ENCODE data around the gene LY6G5C.
"Not testable (repeated sequence)": the region's sequence is repeated elsewhere in the genome, so short reads cannot be mapped to it uniquely, and the experiment has no call there.

The LY6G5C gene

DNA sequence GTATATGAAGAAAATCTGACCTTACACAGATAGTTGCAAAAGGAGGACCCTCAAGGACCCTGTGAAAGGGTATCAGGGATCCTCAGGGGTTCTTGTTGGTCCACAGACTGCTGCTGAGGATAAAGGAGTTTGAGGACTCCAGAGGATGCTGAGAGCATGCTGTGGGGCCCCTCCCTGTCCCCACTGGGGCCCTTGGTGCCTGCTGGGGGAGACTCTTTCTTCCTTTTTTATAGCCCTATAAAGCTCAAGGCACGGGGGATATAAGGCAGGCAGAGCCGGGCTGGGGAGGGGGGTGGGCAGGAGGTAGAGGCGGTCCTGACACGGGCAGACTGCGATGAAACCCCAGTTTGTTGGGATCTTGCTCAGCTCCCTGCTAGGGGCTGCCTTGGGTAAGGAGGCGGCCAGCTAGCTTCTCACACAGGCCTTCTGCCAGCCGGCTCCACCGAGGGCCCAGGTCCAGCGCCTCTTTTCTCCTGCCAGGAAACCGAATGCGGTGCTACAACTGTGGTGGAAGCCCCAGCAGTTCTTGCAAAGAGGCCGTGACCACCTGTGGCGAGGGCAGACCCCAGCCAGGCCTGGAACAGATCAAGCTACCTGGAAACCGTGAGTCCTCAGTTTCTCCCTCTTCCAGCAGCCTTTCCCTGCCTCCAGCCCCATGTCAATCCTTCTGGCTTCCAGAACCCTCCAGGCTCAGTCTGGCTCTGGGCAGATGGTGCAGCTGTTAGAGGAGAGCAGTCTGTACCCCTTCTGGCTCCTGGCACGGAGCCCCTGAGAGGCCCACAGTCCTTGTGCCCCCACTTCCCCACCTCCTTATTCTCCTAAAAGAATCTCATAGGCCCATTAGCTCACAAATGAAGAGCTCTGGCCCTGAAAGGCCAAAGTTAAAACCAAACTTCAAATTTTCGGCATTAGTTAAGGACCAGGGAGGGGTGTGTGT lies 34.4 kb upstream of the LY6G5C start, which contains the start of gene LY6G6D:
TSS of gene LY6G6D (plus strand) at position 327 of the 937 bp plus-strand sequence. CDS start at position 335, 8 bp downstream.
- DNase-seq = no peak

DNA sequence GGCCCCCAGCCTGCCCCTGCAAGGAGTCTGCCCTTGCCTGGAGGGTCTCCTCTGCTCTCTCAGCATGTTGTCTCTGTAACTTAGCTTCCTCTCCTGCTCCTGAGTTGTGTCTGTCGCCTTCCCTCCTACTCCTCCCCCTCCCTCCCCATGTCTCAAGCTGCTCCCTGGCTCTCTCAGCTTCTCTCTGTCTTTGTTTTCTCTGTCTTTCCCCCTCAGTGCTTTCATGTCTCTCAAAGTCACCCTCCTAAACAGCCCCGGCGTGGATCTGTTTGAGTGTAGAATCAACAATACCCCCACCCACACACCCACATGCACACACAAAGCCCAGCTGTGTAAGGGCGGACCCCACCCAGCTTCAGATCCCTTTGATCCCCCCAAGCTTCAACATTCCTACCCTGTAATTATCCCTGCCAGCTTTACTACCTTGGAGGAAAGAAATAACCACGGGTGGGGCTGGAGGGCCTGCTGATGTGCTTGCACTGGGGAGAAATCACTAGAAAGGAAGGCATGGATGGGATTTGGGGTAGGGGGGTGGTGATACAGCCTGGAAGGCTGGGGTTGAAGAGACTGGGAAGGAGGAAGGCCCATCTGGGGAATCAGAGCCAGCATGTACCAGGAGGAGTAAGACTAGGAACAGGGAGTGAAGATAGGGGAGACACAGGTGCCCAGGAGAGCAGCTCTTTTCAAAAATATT lies 33.3 kb upstream of the LY6G5C start:
- DNase-seq = no peak

DNA sequence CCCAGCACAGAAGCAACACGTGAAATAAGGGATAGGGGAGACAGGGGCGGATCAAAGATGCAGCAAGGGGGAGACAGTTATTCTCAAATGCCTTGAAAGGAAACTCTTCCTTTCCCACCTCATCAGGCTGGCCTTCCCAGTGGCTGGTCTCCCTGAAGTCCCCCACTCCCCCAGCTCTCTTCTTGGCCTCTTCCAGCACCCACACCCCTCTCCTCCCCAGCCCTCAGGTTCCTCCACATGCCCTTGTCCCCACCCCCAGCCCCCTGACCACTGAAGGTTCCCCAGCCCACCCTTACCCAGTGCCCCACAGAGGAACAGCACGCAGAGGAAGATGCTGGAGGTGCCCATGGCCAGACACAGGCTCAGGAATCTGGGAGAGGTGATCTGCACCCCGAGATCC lies 32.6 kb upstream of the LY6G5C start:
- DNase-seq = no peak

DNA sequence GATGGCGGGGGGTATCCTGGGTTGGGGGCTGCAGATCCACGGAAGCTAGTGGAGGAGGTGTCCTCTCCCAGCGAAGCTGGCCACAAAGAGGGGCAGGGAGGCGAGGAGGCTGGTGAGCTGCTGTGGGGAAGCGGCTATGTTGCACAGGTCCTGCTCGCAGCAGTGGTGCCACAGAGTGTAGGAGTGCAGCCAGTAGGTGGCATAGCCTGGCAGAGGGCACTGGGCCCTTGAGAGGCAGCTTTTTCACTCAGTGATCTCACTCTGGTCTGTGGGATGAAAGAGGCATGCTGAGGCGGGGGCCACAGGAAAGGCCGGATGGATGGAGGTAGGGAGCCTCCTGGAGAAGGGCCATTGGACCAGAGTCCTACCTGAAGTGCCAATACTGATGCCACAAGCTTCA lies 31.4 kb upstream of the LY6G5C start:
- no peak for DNase-seq

DNA sequence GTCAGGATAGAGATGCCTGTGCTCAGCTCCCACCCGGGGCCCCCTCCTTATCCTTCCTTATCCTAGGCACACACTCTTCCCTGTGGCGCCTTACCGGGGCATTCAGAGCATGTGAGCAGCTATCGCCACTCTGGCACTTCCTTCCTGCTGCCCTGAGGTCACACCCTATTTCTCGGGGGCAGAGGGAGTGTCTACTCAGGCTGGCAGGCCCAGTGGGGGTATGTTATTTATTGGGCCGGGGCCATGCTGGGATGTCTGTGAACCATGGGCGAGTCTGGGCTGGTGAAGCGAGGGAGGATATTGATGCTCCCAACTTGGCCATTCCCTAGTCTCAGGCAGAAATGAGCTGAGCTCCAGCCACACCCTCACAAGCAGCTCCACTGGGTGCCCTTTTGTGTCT lies 30.4 kb upstream of the LY6G5C start:
- DNase-seq = no peak

DNA sequence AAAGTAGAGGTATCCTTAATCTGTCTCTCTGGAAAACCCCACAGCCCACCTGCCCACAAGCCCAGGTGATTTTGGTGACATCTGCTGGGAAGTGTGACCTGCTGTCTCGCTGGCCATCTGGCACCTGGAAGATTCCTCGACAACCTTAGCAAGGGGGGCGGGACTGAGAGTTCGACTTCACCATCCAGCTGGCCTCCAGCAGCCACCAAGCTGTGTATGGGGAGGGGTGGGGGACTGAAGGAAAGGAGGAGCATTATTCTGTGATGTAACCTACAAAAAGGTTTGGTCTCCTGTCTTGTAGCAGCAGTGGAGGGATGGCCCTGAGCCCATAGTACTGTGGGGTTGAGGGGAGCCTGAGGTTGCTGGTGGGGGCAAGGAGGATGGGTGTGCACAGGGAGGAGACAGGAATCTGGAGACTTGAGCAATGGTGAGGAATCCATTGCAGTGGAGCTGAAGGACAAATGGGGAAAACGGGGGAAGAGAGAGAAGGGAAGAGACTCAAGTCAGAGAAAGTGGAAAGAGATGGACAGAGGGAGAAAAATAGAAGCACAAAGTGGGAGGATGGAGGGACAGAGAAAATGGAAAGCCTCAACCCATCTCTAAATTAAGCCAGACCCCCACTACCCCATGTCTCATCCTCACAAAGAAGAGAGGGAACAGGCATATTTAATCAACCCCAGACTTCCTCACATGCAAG lies 29.8 kb upstream of the LY6G5C start:
- no peak for DNase-seq

DNA sequence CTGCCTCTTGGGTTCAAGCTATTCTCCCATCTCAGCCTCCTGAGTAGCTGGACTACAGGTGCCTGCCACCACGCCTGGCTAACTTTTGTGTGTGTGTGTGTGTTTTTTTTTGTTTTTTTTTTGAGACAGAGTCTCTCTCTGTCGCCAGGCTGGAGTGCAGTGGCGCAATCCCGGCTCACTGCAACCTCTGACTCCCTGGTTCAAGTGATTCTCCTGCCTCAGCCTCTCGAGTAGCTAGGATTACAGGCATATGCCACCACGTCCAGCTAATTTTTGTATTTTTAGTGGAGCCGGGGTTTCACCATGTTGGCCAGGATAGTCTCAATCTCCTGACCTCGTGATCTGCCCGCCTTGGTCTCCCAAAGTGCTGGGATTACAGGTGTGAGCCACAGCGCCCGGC lies 28.3 kb upstream of the LY6G5C start:
- DNase-seq = not testable (repeated sequence)

DNA sequence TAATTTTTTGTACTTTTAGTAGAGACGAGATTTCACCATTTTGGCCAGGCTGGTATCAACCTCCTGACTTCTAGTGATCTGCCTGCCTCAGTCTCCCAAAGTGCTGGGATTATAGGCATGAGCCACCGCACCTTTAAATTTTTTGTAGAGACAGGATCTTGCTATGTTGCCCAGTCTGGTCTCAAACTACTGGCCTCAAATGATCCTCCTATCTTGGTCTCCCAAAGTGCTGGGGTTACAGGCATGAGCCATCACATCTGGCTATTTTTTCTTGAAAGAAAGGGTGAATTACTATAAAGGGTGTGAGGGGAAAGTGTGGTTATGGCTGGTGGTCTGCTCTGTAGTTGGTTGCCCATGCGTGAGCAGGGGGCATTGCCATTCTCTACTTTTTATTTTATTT lies 27.4 kb upstream of the LY6G5C start:
- DNase-seq = no peak

DNA sequence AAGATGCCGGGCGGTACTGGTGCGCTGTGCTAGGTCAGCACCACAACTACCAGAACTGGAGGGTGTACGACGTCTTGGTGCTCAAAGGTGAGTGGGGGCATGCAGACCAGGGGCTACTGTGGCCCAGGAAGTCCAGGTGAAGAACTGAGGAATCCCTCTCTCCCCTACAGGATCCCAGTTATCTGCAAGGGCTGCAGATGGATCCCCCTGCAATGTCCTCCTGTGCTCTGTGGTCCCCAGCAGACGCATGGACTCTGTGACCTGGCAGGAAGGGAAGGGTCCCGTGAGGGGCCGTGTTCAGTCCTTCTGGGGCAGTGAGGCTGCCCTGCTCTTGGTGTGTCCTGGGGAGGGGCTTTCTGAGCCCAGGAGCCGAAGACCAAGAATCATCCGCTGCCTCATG lies 26.8 kb upstream of the LY6G5C start:
- DNase-seq = no peak

DNA sequence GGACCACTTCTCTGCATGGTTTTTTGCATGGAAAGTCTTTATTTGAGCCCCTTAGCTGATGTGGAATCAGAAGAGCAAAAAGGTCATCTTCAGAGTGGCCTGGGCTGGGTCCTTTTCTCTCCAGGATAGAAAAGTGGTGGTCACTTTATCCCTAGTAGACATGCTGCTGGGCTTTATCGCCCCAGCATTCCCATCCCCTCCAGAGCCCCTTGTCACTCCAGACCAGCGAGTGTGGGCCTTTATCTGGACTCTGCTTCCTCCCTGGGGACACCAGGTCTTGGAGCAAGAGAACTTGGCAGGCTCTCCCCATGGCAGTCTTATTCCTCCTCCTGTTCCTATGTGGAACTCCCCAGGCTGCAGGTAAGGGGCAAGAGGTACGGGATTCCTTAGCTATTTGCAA lies 25.7 kb upstream of the LY6G5C start, which contains the start of gene LY6G6F:
TSS of gene LY6G6F (plus strand) at position 268 of the 400 bp plus-strand sequence. CDS start at position 309, 41 bp downstream.
- DNase-seq = no peak

DNA sequence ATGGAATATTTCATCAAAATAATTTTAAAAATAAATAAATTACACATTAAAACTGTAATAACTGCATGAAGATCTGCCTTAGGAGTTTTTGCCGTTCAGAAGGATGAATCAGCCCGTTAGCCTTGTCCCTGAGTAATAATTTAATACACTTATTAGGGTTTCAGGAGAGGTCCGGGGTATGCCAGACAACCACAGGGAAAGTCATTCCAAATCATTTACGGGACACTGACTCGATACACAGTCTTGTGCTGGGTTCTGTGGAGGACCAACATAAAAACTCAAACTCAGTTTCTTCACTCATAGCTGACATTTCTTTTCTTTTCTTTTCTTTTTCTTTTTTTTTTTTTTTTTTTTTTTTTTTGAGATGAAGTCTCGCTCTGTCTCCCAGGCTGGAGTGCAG lies 25.1 kb upstream of the LY6G5C start:
- DNase-seq = no peak

DNA sequence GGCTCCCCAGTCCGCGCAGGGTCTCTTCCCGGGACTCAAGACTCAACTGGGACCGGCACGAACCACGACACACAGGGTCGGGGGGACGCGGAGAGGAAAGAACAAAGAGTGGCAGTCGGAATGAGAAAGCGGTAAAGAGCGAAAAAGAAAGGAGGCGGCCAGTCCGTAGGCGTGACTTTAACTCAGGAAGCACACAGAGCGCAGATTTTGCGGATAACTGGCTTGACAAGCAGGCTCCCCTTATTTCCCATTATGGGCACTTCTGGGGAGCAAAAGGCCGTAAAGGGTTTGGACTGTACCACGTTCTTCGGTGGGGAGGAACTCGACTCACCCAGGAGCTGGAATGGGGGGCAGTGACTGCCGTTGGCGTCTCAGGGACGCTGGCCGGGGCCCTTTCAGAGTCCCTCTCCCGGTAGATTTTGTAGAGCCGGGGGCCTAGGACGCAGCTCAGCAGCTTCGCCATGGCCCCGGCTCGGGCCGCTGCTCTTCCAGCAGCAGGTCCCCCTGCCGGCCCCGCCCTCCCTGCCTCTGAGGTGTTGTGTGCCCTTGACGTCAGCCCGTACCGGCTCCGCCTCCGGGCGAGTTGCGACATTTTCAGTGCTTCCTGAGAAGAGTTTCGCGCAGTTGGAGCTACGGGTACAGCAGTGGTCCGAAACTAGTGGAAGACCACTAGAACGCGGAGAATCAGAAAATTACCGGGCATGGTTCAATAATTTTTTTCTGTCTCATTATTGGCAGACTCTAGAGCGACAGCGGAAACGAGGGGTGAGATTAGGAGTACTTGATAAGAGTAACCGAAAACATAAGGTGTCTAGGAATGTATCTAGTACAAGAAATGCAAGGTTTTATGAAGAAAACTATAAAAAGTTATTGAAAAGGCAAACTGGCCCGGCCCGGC lies 22.2 kb upstream of the LY6G5C start, which contains the start of gene ABHD16A:
TSS of gene ABHD16A (minus strand) at position 506 of the 898 bp plus-strand sequence. CDS start at position 463, 43 bp downstream.
- peak; percentile 97 for DNase-seq

DNA sequence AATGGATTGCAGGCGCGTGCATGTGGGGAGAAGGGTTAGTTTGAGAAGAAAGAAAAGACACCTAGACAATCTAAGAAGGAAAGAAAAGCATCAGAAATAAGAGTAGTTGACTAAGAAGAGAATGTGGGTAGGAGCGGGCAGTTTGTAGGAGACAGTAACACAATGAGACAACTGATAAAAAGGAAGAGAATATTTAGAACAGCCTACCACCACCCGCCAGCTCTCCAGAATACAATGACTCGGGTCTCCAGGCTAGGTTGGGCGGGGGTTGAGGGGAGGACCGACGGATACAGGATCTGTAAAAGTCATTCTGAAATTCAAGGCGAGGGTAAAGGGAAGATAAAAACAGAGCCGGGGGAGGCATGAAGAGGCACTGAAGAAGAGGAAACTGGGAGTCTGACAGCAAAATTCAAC lies 21.5 kb upstream of the LY6G5C start:
- peak; percentile 44 for DNase-seq

DNA sequence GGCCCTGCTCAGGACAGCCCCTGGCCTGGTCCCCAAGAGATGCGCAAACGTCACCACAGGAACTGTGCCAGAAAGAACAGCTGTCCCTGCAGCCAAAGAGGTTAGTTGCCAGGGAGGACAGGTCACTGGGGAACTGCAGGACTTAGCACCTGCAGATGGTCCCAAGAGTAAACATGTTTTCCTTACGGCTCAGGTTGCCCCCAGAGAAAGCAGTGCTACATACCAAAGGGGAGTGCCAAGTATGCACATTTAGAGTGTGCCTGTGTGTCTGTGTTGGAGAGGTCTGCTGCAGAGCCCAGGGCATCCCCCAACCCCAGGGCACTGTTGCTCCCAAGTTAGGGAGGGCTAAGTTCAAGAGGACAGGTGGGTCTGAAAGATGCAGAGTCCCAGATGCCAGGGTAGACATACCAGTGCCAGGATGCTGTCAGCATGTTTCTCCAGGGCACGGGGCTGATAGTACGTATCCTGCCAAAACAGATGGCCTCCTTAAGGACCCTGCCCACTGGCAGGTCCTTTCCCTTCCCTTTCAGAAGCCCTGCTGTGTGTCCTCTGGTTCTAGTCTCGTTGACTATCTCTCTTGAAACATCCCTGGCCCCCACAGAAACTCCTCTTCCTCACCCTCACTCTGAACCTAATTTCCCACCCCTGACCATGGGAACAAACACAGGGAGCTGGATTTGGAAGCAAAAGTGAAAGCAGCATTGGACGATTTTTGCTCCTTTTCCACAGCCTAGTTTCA lies 21.0 kb upstream of the LY6G5C start:
- no peak for DNase-seq

DNA sequence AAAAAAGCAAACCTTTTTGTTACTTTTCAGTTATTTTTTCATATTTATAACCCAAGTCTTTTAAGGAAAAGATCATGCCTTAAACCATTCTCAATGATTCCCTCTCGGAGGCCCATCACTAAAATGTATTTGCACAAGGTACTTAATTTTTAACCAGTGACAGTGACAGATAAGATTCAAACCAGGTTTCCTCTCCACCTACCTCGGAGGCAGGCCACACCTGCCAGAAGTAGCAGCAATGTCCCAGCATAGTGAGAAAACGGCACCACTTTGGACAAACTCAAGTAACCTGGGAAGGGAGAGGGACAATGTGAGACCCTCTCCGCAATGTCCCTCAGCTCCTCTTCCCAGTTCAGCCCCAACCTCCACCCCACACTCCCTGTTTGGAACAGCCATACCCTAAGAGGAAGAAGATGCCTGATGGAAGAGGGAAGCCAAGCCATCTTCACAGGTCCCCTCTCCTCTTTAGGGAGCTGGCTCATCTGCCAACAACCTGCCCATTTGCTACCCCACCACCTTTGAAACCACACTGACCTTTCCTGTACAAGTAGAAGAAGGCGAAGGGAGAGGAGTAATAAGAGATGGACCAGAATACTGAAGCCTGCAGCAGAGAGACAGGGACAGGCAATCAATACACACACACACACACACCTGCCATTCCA lies 20.0 kb upstream of the LY6G5C start:
- DNase-seq = no peak

DNA sequence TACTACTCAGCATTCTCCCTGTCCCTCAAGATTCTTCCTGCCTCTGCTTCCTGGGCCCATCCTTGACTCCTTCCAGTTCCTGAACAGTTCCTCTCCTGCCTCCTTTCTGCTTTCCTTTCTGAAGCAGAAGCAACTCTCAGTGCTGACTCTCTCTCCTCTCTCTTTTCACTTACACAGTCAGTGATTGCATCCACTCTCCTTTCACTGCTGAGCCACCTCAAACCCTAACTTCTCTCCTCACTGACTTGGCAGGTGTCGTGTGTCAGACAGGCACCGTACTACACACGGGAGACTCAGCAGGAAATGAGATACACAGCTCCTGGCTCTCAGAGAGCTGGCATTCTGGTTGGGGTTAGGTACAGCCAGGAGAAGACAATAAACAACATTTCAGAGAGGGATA lies 16.7 kb upstream of the LY6G5C start:
- peak; percentile 21 for DNase-seq

DNA sequence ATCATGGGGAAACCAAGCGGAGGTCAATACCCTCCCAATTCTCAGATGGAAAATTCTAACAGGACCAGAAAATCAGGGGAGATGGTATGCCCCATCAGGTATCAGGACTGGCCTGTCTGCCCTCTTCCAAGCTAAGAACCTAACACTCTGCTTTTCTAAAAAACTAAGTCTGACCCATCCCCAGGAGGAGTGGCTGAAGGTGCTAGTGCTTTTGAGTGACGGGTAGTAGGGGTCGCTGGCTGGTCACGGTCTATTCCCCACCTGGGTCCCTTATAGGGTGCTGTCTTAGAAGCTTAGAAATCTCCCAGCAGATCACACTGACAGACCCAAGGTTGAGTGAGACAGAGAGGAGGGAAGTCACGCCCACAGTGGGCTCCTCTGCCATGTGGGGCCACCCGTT lies 12.7 kb upstream of the LY6G5C start:
- DNase-seq = no peak

DNA sequence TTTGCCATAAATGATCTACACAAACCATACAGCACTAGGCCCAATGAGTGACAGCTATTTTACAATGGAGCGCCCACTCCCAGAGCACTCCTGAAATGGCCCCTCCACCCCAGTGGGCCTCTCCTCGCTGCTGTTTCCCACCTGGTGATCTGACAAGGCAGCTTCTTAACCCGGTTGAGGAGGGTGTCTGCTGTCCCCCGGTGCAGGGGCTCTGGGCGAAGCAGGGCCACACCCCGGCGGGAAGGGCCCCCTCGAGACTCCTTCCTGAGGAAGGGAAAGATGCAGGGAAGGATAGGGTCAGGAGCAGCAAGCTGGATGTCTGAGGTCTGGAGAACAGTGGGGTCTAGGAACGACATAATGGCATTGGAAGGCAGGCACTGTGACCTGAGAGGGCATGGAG lies 12.0 kb upstream of the LY6G5C start:
- no peak for DNase-seq

DNA sequence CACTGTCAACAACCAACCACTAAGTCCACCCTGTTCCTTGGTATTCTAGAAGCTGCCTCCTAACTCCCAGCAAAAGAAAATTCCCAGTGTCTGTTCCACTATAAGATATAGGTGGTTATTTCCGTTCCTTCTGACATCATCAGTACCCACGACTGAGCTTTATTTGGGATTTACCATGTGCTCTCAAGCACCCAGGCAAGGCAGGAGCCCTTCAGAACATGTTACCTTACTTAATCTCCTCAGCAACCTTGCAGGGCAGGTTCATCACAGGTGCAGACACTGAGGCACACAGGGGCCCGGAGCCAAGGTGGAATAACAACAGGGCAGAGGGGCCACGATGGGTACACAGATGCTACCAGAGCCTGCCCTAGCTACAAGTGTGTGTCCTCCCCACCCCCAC lies 11.5 kb upstream of the LY6G5C start:
- DNase-seq = no peak

DNA sequence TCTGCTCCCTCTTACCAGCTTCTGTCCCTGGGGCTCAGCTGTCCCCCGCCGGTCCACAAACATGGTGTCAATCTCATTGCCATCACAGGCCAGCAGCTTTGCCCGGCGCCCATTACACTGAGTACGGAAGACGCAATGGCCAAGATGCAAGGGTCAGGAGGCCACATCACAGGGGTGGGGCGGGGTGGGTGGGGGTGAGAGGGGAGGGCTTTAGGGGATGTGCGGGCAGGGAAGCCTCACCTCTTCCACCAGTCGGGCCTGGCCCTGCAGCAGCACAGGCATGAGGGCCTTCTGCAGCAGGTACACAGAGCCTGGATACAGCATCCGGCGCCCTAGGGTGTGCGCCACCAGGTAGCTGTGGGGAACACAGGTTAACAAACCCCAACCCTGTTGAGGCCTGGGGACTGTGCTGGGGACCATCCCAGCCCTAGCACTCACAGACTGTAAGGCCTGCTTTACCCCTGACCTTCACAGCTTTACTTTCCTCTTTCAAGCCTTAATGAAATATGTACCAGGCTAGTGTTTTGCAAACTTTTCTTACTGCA lies 10.8 kb upstream of the LY6G5C start:
- DNase-seq = no peak

DNA sequence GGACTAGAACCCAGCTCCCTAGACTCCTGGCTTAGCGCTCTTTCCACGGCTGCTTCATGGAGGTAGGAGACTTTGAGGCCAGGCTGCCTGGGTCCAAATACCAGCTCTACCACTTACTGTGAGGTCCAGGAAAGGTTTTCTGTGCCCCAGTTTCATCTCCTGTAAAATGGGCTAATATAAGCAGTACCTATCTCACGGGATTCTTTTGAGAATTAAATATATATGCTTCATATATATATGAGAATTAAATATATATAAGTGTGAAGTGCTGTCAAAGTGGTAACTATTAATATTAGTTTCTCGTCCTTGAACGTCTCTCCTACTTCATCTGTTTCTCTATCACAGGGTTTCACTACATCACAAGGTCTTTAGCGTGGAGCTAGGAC lies 10.2 kb upstream of the LY6G5C start:
- no peak for DNase-seq

All from stimulated activated CD4-positive, alpha-beta T cell treated with anti-CD3 and anti-CD28 coated beads, Interleukin-1b, Interleukin-23, amount 100 ng/mL, for 48 hours (primary cell).